Measurements from ENCODE around the gene EBF4.

EBF4 gene

GRCh38 chr20:2752567-2753460 is 60.2 kb downstream of the EBF4 start:
- TF ChIP-seq CTCF (conservative IDR thresholded peaks at IDR 0.05) (peak; percentile 67), ZFX (IDR thresholded peaks at IDR 0.05) (no peak)
- H3K27ac ChIP-seq, result peak overlapping the region; percentile 91

DNA sequence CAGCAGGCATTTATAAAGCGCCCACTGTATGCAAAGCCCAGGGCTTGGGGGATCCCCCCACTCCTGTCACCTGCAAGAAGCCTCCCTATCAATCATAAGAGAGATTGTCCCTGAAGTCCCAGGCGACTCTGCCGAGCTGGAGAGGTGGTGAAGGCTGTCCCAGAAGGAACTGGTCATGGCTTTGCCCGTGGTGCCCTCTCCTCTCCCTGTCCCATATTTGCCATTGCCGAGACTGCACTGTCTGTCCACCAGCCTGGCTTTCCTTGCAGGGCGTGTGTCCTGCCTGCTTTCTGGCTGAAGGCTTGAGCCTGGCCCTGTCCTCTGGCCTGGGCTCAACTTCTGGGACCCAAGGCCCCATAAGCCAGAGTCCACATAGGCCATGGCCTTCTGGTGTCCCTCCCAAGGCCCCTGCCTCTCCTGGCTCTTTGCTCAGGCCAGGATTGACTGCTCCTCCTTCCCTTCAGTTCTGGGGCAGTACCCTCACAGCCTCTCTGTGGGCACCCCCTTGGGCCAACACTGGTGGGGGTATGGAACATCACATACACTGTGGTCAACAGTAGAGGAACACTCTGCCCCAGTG is 61.0 kb downstream of the EBF4 start:
- no peak overlapping the region for H3K27ac ChIP-seq
- no peak for TF ChIP-seq CTCF (conservative IDR thresholded peaks at IDR 0.05)
- TF ChIP-seq ZFX (IDR thresholded peaks at IDR 0.05), result no peak

DNA sequence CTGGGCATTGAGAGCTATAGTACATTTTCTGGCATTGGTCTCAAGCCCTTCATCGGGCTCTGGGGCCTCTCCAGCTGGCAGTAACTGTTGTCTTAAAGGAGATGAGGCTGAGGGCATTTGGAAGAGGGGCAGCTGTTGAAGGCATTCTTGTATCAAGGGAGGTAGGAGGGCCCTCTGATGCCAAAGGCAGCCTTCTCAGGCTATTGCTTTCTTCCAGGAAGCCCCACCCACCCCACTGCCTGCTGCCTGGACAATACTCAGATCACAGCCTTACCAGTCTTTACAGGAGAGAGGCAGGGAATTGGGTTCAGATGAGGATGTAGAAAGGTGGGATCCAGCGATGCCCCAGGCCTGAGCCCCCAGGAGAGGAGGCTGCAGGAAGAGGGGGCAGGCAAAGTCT is 61.8 kb downstream of the EBF4 start:
- no peak overlapping the region for H3K27ac ChIP-seq
- TF ChIP-seq ZFX (IDR thresholded peaks at IDR 0.05) (no peak), CTCF (conservative IDR thresholded peaks at IDR 0.05) (no peak)

- TF ChIP-seq ZFX (IDR thresholded peaks at IDR 0.05), result no peak
- TF ChIP-seq CTCF (conservative IDR thresholded peaks at IDR 0.05), result no peak
- H3K27ac ChIP-seq, result no peak overlapping the region
Measured at GRCh38 chr20:2755451-2756055, 63.0 kb downstream of the EBF4 start.

DNA sequence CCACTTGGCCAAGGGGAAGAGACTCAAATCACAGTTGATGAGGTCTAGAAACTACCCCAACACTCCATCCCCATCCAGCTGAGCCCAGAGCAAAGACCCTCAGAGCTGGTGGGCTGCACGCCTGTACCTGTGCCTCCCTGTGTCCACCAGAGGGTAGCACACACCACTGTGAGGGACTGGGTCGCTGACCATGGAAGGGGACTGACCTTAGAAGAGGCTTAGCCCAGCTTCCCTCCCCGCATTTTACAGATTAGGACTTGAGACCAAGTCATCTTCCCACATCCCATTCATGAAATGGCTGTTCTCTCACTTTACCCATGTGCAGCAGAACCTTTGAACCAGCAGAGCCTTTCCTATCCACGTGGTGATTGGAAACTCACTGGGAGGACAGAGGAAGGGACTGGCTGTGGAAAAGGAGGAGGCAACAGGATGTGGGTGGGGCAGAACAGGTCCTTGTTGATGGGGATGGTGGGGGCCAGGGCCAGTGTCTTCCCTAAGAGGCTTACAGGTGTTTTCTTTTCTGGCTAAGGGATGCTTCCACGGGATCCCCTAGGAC is 63.6 kb downstream of the EBF4 start:
- no peak overlapping the region for H3K27ac ChIP-seq
- no peak for TF ChIP-seq ZFX (IDR thresholded peaks at IDR 0.05)
- TF ChIP-seq CTCF (conservative IDR thresholded peaks at IDR 0.05), result peak; percentile 68

GRCh38 chr20:2757001-2757400 is 64.4 kb downstream of the EBF4 start:
- TF ChIP-seq CTCF (conservative IDR thresholded peaks at IDR 0.05) (no peak), ZFX (IDR thresholded peaks at IDR 0.05) (no peak)
- no peak overlapping the region for H3K27ac ChIP-seq

DNA sequence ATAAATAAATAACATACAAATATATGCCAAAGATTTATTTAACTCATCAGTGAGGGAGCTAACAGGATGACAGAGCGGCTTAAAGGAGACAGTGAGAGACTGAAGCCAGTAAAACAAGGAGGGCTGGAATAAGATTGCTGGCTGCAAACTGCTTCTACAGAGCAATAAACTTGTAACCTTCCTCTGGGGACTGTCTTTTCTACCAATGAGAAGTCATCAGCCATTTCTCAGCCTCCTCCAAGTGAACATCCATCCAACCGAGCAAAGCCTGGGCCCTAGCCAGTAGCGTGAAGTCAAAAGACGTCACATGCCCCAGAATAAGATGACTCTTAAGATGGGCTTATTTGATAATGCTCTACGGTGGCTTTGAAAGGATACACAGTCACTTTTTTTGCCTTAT is 65.4 kb downstream of the EBF4 start:
- TF ChIP-seq ZFX (IDR thresholded peaks at IDR 0.05), result no peak
- TF ChIP-seq CTCF (conservative IDR thresholded peaks at IDR 0.05), result no peak
- H3K27ac ChIP-seq, result no peak overlapping the region

All from C4-2B (cell line).